H1 (cell line): Measurements from ENCODE around the gene IL26. TPM values are rescaled to one million over a fixed set of nuclear protein-coding genes. Genes with fewer than 3 reads are reported as not detected.

Experiments used
- CTCF ChIA-PET: fragments of 300-600 bp; sonication (Branson Sonifier 250); formaldehyde crosslinking; loops from one replicate; lab custom pipeline; 2021; ENCODE audit not compliant: partially characterized antibody; lab: Charles Lee
- POLR2A ChIA-PET: fragments of 300-600 bp; sonication (Branson Sonifier 250); formaldehyde crosslinking; loops from one replicate; lab custom pipeline; 2021; ENCODE audit warnings: inconsistent platforms; ENCODE audit not compliant: partially characterized antibody; lab: Charles Lee
- DNase-seq, 2 experiments: peaks; one replicate each; pipeline versions ENCODE4 v3.0.0 to v3.0.0-alpha.2; 2010 to 2022; ENCODE audit warnings: low spot score in 2 of 2, low read depth in 1 of 2, mixed read lengths in 1 of 2
- FAIRE-seq: peaks from 2 replicates; lab custom pipeline; 2011; peaks lifted over from hg19 to GRCh38; lab: Jason Lieb, UNC
- H2AFZ ChIP-seq: 2 replicates; pipeline ENCODE4 v1.8.1; 2012; ENCODE audit warnings: low read length, inconsistent platforms
- H2AK5ac ChIP-seq: 2 replicates; pipeline ENCODE4 v1.6.1; 2013; ENCODE audit warnings: low read depth, low read length
- H2BK120ac ChIP-seq: replicated peaks from 2 replicates; pipeline ENCODE3; 2013; ENCODE audit warnings: low read depth, low read length, inconsistent platforms
- H2BK12ac ChIP-seq: 2 replicates; pipeline ENCODE4 v1.6.1; 2013; ENCODE audit warnings: low read depth, low read length
- H2BK15ac ChIP-seq: 2 replicates; pipeline ENCODE4 v1.6.1; 2013; ENCODE audit warnings: low read length
- H2BK20ac ChIP-seq: 2 replicates; pipeline ENCODE4 v1.6.1; 2013; ENCODE audit warnings: low read length
- H2BK5ac ChIP-seq: 2 replicates; pipeline ENCODE4 v1.6.1; 2013; ENCODE audit warnings: low read depth, low read length
- H3K14ac ChIP-seq: 2 replicates; pipeline ENCODE4 v1.6.1; 2013; ENCODE audit warnings: inconsistent platforms; ENCODE audit not compliant: insufficient read length
- H3K18ac ChIP-seq: 2 replicates; pipeline ENCODE4 v1.6.1; 2013; ENCODE audit warnings: low read length; ENCODE audit errors: extremely low read depth
- H3K23ac ChIP-seq: 2 replicates; pipeline ENCODE4 v1.6.1; 2013; ENCODE audit warnings: inconsistent platforms; ENCODE audit not compliant: insufficient read length
- H3K23me2 ChIP-seq: 2 replicates; pipeline ENCODE4 v1.6.1; 2013; ENCODE audit warnings: low read depth, low read length
- H3K27ac ChIP-seq: 2 replicates; pipeline ENCODE4 v1.6.1; 2011; ENCODE audit warnings: low read depth, low read length, inconsistent platforms
- H3K27me3 ChIP-seq, 4 experiments: replicated peaks in 1 of 4; 1 replicate in 1 of 4; 2 replicates in 3 of 4; pipeline versions ENCODE4 v1.6.1 to v1.8.1; 2011 to 2013; ENCODE audit warnings: low read length in 3 of 4, mild to moderate bottlenecking in 3 of 4, inconsistent platforms in 2 of 4, mixed read lengths in 2 of 4, moderate library complexity in 1 of 4; ENCODE audit not compliant: control insufficient read depth in 3 of 4, insufficient read depth in 3 of 4; ENCODE audit errors: extremely low read depth in 1 of 4
- H3K36me3 ChIP-seq, 4 experiments: 2 replicates each; pipeline versions ENCODE4 v1.6.1 to v1.8.1; 2011 to 2013; ENCODE audit warnings: mild to moderate bottlenecking in 4 of 4, low read length in 3 of 4, moderate library complexity in 2 of 4, control low read depth in 1 of 4, inconsistent platforms in 1 of 4; ENCODE audit not compliant: insufficient read depth in 4 of 4, control insufficient read depth in 2 of 4
- H3K4ac ChIP-seq: replicated peaks from 2 replicates; pipeline ENCODE3; 2013; ENCODE audit warnings: low read length, low read depth, mixed read lengths, inconsistent platforms; ENCODE audit not compliant: insufficient read length
- H3K4me1 ChIP-seq, 4 experiments: replicated peaks in 1 of 4; 1 replicate in 1 of 4; 2 replicates in 3 of 4; pipeline versions ENCODE4 v1.6.1 to v1.8.1; 2011 to 2013; ENCODE audit warnings: low read length in 3 of 4, inconsistent platforms in 2 of 4, mixed read lengths in 1 of 4; ENCODE audit not compliant: insufficient read depth in 4 of 4, control insufficient read depth in 3 of 4
- H3K4me2 ChIP-seq, 2 experiments: 2 replicates each; pipeline versions ENCODE4 v1.6.1 to v1.8.1; 2011 to 2013; ENCODE audit warnings: low read depth in 2 of 2, low read length in 2 of 2, control low read depth in 1 of 2, inconsistent platforms in 1 of 2, mild to moderate bottlenecking in 1 of 2; ENCODE audit not compliant: insufficient read depth in 1 of 2
- H3K4me3 ChIP-seq, 4 experiments: fragments of 200-600, 300-600 bp in 1 of 4; sonication (generic), shearing (Covaris generic), sonication (Bioruptor Twin) in 1 of 4; 2 replicates each; pipeline versions ENCODE4 v1.5.1 to v1.8.1; 2011 to 2016; ENCODE audit warnings: low read length in 4 of 4, low read depth in 3 of 4, control low read depth in 2 of 4, inconsistent platforms in 2 of 4, mild to moderate bottlenecking in 2 of 4, mixed read lengths in 1 of 4, moderate library complexity in 1 of 4; ENCODE audit not compliant: insufficient read depth in 2 of 4; ENCODE audit errors: extremely low read depth in 1 of 4
- H3K56ac ChIP-seq: replicated peaks from 2 replicates; pipeline ENCODE3; 2013; ENCODE audit warnings: low read depth, mild to moderate bottlenecking, mixed read lengths, low read length, inconsistent platforms; ENCODE audit not compliant: insufficient read length
- H3K79me1 ChIP-seq: 2 replicates; pipeline ENCODE4 v1.6.1; 2013; ENCODE audit warnings: low read depth, low read length, control low read depth
- H3K79me2 ChIP-seq, 2 experiments: 2 replicates each; pipeline versions ENCODE4 v1.6.1 to v1.8.1; 2012 to 2013; ENCODE audit warnings: low read length in 2 of 2, mild to moderate bottlenecking in 2 of 2, inconsistent platforms in 1 of 2; ENCODE audit not compliant: insufficient read depth in 2 of 2, control insufficient read depth in 1 of 2
- H3K9ac ChIP-seq, 4 experiments: replicated peaks in 1 of 4; 1 replicate in 1 of 4; 2 replicates in 3 of 4; pipeline versions ENCODE4 v1.6.1 to v1.8.1; 2011 to 2013; ENCODE audit warnings: low read depth in 3 of 4, low read length in 3 of 4, control low read depth in 2 of 4, mild to moderate bottlenecking in 2 of 4, moderate library complexity in 2 of 4, inconsistent platforms in 1 of 4; ENCODE audit errors: extremely low read depth in 1 of 4
- H3K9me3 ChIP-seq, 2 experiments: 2 replicates each; pipeline versions ENCODE4 v1.6.1 to v1.8.1; 2012 to 2013; ENCODE audit warnings: mild to moderate bottlenecking in 2 of 2, moderate library complexity in 2 of 2, control low read depth in 1 of 2, inconsistent platforms in 1 of 2, low read depth in 1 of 2, low read length in 1 of 2, mixed read lengths in 1 of 2; ENCODE audit not compliant: insufficient read depth in 2 of 2
- H4K20me1 ChIP-seq, 2 experiments: replicated peaks in 1 of 2; 2 replicates each; pipeline versions ENCODE3 to v1.8.1; 2011 to 2013; ENCODE audit warnings: inconsistent platforms in 2 of 2, low read length in 2 of 2, mild to moderate bottlenecking in 1 of 2; ENCODE audit not compliant: insufficient read depth in 2 of 2, control insufficient read depth in 1 of 2
- H4K5ac ChIP-seq: 2 replicates; pipeline ENCODE4 v1.6.1; 2013; ENCODE audit warnings: low read length, low read depth, mixed read lengths, inconsistent platforms; ENCODE audit not compliant: insufficient read length
- H4K8ac ChIP-seq: 2 replicates; pipeline ENCODE4 v1.8.0; 2013; ENCODE audit warnings: mild to moderate bottlenecking, moderate library complexity, low read length, inconsistent platforms; ENCODE audit not compliant: insufficient read depth; ENCODE audit errors: extremely low read depth
- H4K91ac ChIP-seq: replicated peaks from 2 replicates; pipeline ENCODE3; 2013; ENCODE audit warnings: low read length, mixed read lengths, inconsistent platforms; ENCODE audit not compliant: insufficient read length
- CBX8 ChIP-seq: fragments of 300-800, 300-1000 bp; sonication (generic); IDR thresholded peaks from 2 replicates; pipeline ENCODE4 v1.7.1; 2016; ENCODE audit warnings: low read depth, low read length, borderline replicate concordance
- CEBPB ChIP-seq: IDR thresholded peaks from 2 replicates; pipeline ENCODE4 v1.6.1; 2012; ENCODE audit warnings: low read depth, low read length
- CHD2 ChIP-seq: IDR thresholded peaks from 2 replicates; pipeline ENCODE4 v1.6.1; 2012; ENCODE audit warnings: low read length, improper control_type of control experiment
- EZH2 ChIP-seq: fragments of 200-600 bp; sonication (generic); IDR thresholded peaks from 2 replicates; pipeline ENCODE4 v1.7.1; 2012; ENCODE audit warnings: low read depth, mild to moderate bottlenecking, moderate library complexity, low read length, inconsistent platforms; ENCODE audit not compliant: severe bottlenecking
- JUN ChIP-seq: IDR thresholded peaks from 2 replicates; pipeline ENCODE4 v1.6.1; 2011; ENCODE audit warnings: low read depth, mild to moderate bottlenecking, improper control_type of control experiment, low read length
- KDM4A ChIP-seq: IDR thresholded peaks from one replicate; pipeline ENCODE4 v1.7.1; 2012; ENCODE audit warnings: low read depth, mild to moderate bottlenecking, moderate library complexity, low read length, inconsistent platforms; ENCODE audit not compliant: severe bottlenecking
- POU5F1 ChIP-seq: IDR thresholded peaks from 2 replicates; pipeline ENCODE4 v1.6.1; 2011; ENCODE audit warnings: low read depth, mild to moderate bottlenecking, low read length, moderate library complexity
- RFX5 ChIP-seq: IDR thresholded peaks from 2 replicates; pipeline ENCODE4 v1.6.1; 2011; ENCODE audit warnings: low read depth, low read length, improper control_type of control experiment, borderline replicate concordance
- RNF2 ChIP-seq: fragments of 200-900, 300-1000 bp; sonication (generic); IDR thresholded peaks from 2 replicates; pipeline ENCODE4 v1.7.1; 2016; ENCODE audit warnings: borderline replicate concordance, low read depth, mild to moderate bottlenecking, antibody characterized with exemption, low read length; ENCODE audit not compliant: poor library complexity, severe bottlenecking; ENCODE audit errors: missing control alignments
- RXRA ChIP-seq: IDR thresholded peaks from 2 replicates; pipeline ENCODE4 v1.6.1; 2011; ENCODE audit warnings: low read depth, mild to moderate bottlenecking, low read length, moderate library complexity; ENCODE audit not compliant: insufficient read depth
- ZNF274 ChIP-seq: IDR thresholded peaks from 2 replicates; pipeline ENCODE4 v1.7.0; 2012; ENCODE audit warnings: low read length, borderline replicate concordance; ENCODE audit errors: extremely low read depth
- WGBS, 2 experiments: shearing (Covaris generic) in 1 of 2; methylation state at CpG; one replicate each; pipeline versions ENCODE4 v1.1.6 to v1.1.7; 2013 to 2015; ENCODE audit warnings: low lambda C conversion rate in 2 of 2, mixed read lengths in 2 of 2, inconsistent platforms in 1 of 2, low coverage in 1 of 2, missing lambda C conversion rate in 1 of 2; ENCODE audit not compliant: insufficient replicate concordance in 2 of 2, insufficient coverage in 1 of 2, insufficient read length in 1 of 2; ENCODE audit errors: extremely low coverage in 1 of 2, missing lambda C conversion rate in 1 of 2; 5-methylcytosine and 5-hydroxymethylcytosine counted together
- polyA plus RNA-seq, 7 experiments: library from polyadenylated mRNA; depleted of rRNA in 3 of 7; stranded (reverse) in 5 of 7; unstranded in 2 of 7; fragments of >200 nt in 5 of 7; fragments of 200-250 nt in 2 of 7; gene quantifications; 1 replicate in 5 of 7; 2 replicates in 1 of 7; 4 replicates in 1 of 7; pipeline versions ENCODE4 v1.2.1 to v1.2.3, GENCODE V29; 2011 to 2013; ENCODE audit warnings: missing spikeins in 2 of 7, mixed read lengths in 2 of 7
- total RNA-seq: library from RNA; stranded (reverse); fragmentation: NEBNext Ultra II Directional; extraction: Animal tissue kit (Norgen Biotek cat#: 25700); gene quantifications from 2 replicates; pipeline ENCODE4 v1.2.1, GENCODE V29; 2021
- TF ChIP-seq, protein P1 (sequence below): IDR thresholded peaks from 2 replicates; pipeline ENCODE4 v1.6.1; 2011; ENCODE audit warnings: low read length, improper control_type of control experiment

The IL26 gene
- total and polyA plus RNA-seq, 2 of the 8 experiments (the other 6 are each of a cell fraction or from before 2014, with no cell fraction given): not detected

DNA sequence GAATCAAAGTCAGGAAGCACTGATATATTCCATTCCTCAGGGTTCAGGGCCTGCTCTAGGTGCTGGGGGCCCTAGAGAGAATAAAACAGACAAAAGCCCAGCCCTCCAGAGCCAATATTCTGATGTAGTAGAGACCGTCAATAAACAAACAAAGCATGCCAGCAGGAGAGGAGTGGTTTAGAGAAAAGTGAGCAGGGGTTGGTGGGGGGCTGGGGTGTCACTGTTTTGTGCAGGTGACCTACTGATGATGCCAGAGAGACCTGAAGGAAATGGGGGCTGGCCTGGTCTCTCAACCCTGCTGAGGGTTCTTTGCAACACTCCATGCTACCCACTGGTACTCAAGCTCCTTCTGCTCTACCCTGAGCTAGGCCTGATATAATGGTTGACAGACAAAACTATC lies 26.5 kb downstream of the IL26 start:
- Histone ChIP-seq H3K4me1 (peaks cover 0 to 6% (median 3%) of the 10 kb centered on the region in 4 experiments; a peak in 4 of 7 replicates), H4K91ac (no peak overlapping the region), H3K14ac (no peak overlapping the region), H3K23ac (no peak overlapping the region), H3K9me3 (no peaks in the 10 kb centered on the region), H3K56ac (no peak overlapping the region), H3K27me3 (no peaks in the 10 kb centered on the region), H2AK5ac (no peak overlapping the region), H4K5ac (no peak overlapping the region), H2BK120ac (no peak overlapping the region), H3K36me3 (no peaks in the 10 kb centered on the region), H3K4me3 (no peak overlapping the region), H3K23me2 (no peaks in the 10 kb centered on the region), H3K4me2 (0 out of 4 replicates have a peak overlapping the region, but pooled peaks have one; percentile 9 to 12), H3K27ac (no peak overlapping the region), H3K79me2 (no peaks in the 10 kb centered on the region), H3K9ac (no peak overlapping the region), H3K18ac (no peak overlapping the region), H2BK12ac (no peak overlapping the region), H2BK5ac (no peak overlapping the region), H3K4ac (no peak overlapping the region), H2BK20ac (no peak overlapping the region), H2BK15ac (no peak overlapping the region), H2AFZ (peak overlapping the region; percentile 33; the same call in 1 of the 2 replicates), H3K79me1 (no peaks in the 10 kb centered on the region), H4K8ac (no peak overlapping the region), H4K20me1 (no peaks in the 10 kb centered on the region)
- FAIRE-seq: no peak
- WGBS, 2 experiments: 75% methylated on average over 1 of the region's 1 CpG; no CpG with 5 or more reads in 1 of the 2 experiments
- POLR2A ChIA-PET: no interaction called here
- CTCF ChIA-PET: interaction anchor here (1.2 kb wide), 2 partner anchors 14 to 131 kb away, joined by 3 read pairs; no protein-coding TSS in a partner anchor
- DNase-seq: no peak
- no peak for TF ChIP-seq JUN
- TF ChIP-seq POU5F1: no peak
- no peak for TF ChIP-seq CBX8
- TF ChIP-seq, protein P1, sequence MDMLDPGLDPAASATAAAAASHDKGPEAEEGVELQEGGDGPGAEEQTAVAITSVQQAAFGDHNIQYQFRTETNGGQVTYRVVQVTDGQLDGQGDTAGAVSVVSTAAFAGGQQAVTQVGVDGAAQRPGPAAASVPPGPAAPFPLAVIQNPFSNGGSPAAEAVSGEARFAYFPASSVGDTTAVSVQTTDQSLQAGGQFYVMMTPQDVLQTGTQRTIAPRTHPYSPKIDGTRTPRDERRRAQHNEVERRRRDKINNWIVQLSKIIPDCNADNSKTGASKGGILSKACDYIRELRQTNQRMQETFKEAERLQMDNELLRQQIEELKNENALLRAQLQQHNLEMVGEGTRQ: no peak
- TF ChIP-seq RXRA: no peak
- no peak for TF ChIP-seq RFX5
- TF ChIP-seq ZNF274: no peak
- TF ChIP-seq EZH2: no peak
- no peak for TF ChIP-seq CEBPB
- TF ChIP-seq KDM4A: no peak
- TF ChIP-seq CHD2: no peak
- TF ChIP-seq RNF2: no peak
